ENCODE measurements around the gene LBHD2. TPM values are rescaled to one million over a fixed set of nuclear protein-coding genes. Genes with fewer than 3 reads are reported as not detected.

The LBHD2 gene
- total RNA-seq, 1 experiment from 2014 or later, result not detected

GRCh38 chr14:103074729-103075367 lies 9.2 kb upstream of the LBHD2 start:
- peaks cover 6% of the 10 kb centered on the region for H3K27me3 ChIP-seq (ENCODE audit: control insufficient read depth, insufficient read depth, low read length)
- H3K4me3 ChIP-seq (ENCODE audit: insufficient read depth, low read depth, low read length), result peak overlapping the region; percentile 64
- H3K36me3 ChIP-seq (replicated peaks; ENCODE audit: control insufficient read depth, insufficient read depth, low read length), result no peaks in the 10 kb centered on the region
- DNase-seq, result no peak

- Histone ChIP-seq H3K27me3 (ENCODE audit: control insufficient read depth, insufficient read depth, low read length) (peaks cover 11% of the 10 kb centered on the region), H3K36me3 (replicated peaks; ENCODE audit: control insufficient read depth, insufficient read depth, low read length) (no peaks in the 10 kb centered on the region), H3K4me3 (ENCODE audit: insufficient read depth, low read depth, low read length) (no peak overlapping the region)
- DNase-seq, result peak; percentile 93
Measured at GRCh38 chr14:103078420-103078749, 5.6 kb upstream of the LBHD2 start.

- Histone ChIP-seq H3K36me3 (replicated peaks; ENCODE audit: control insufficient read depth, insufficient read depth, low read length) (no peaks in the 10 kb centered on the region), H3K4me3 (ENCODE audit: insufficient read depth, low read depth, low read length) (no peak overlapping the region), H3K27me3 (ENCODE audit: control insufficient read depth, insufficient read depth, low read length) (peaks cover 14% of the 10 kb centered on the region)
- peak; percentile 18 for DNase-seq
Measured at GRCh38 chr14:103078860-103079587, 5.0 kb upstream of the LBHD2 start.

GRCh38 chr14:103081951-103082350 lies 2.1 kb upstream of the LBHD2 start:
- Histone ChIP-seq H3K36me3 (replicated peaks; ENCODE audit: control insufficient read depth, insufficient read depth, low read length) (no peaks in the 10 kb centered on the region), H3K27me3 (ENCODE audit: control insufficient read depth, insufficient read depth, low read length) (peaks cover 20% of the 10 kb centered on the region), H3K4me3 (ENCODE audit: insufficient read depth, low read depth, low read length) (no peak overlapping the region)
- peak; percentile 5 for DNase-seq

- peak; percentile 92 for DNase-seq
- Histone ChIP-seq H3K36me3 (replicated peaks; ENCODE audit: control insufficient read depth, insufficient read depth, low read length) (no peaks in the 10 kb centered on the region), H3K4me3 (ENCODE audit: insufficient read depth, low read depth, low read length) (no peak overlapping the region), H3K27me3 (ENCODE audit: control insufficient read depth, insufficient read depth, low read length) (peaks cover 20% of the 10 kb centered on the region)
Measured at GRCh38 chr14:103085106-103086091, 1.4 kb downstream of the LBHD2 start.

GRCh38 chr14:103086771-103087342 lies 2.8 kb downstream of the LBHD2 start:
- Histone ChIP-seq H3K4me3 (ENCODE audit: insufficient read depth, low read depth, low read length) (no peak overlapping the region), H3K27me3 (ENCODE audit: control insufficient read depth, insufficient read depth, low read length) (peaks cover 24% of the 10 kb centered on the region), H3K36me3 (replicated peaks; ENCODE audit: control insufficient read depth, insufficient read depth, low read length) (no peaks in the 10 kb centered on the region)
- peak; percentile 41 for DNase-seq

- DNase-seq, result peak; percentile 83
- H3K4me3 ChIP-seq (ENCODE audit: insufficient read depth, low read depth, low read length), result no peak overlapping the region
- peaks cover 24% of the 10 kb centered on the region for H3K27me3 ChIP-seq (ENCODE audit: control insufficient read depth, insufficient read depth, low read length)
- H3K36me3 ChIP-seq (replicated peaks; ENCODE audit: control insufficient read depth, insufficient read depth, low read length), result no peaks in the 10 kb centered on the region
Measured at GRCh38 chr14:103087343-103087835, 3.4 kb downstream of the LBHD2 start.

GRCh38 chr14:103088921-103089320 lies 4.9 kb downstream of the LBHD2 start:
- H3K27me3 ChIP-seq (ENCODE audit: control insufficient read depth, insufficient read depth, low read length), result peaks cover 19% of the 10 kb centered on the region
- H3K4me3 ChIP-seq (ENCODE audit: insufficient read depth, low read depth, low read length), result no peak overlapping the region
- no peaks in the 10 kb centered on the region for H3K36me3 ChIP-seq (replicated peaks; ENCODE audit: control insufficient read depth, insufficient read depth, low read length)
- no peak for DNase-seq

- H3K4me3 ChIP-seq (ENCODE audit: insufficient read depth, low read depth, low read length), result no peak overlapping the region
- no peaks in the 10 kb centered on the region for H3K36me3 ChIP-seq (replicated peaks; ENCODE audit: control insufficient read depth, insufficient read depth, low read length)
- no peak for DNase-seq
- peaks cover 12% of the 10 kb centered on the region for H3K27me3 ChIP-seq (ENCODE audit: control insufficient read depth, insufficient read depth, low read length)
Measured at GRCh38 chr14:103089386-103090335, 5.7 kb downstream of the LBHD2 start.

- DNase-seq, result no peak
- Histone ChIP-seq H3K27me3 (ENCODE audit: control insufficient read depth, insufficient read depth, low read length) (peaks cover 6% of the 10 kb centered on the region), H3K36me3 (replicated peaks; ENCODE audit: control insufficient read depth, insufficient read depth, low read length) (no peaks in the 10 kb centered on the region), H3K4me3 (ENCODE audit: insufficient read depth, low read depth, low read length) (peak overlapping the region; percentile 45; the same call in 1 of the 2 replicates)
Measured at GRCh38 chr14:103090481-103091020, 6.5 kb downstream of the LBHD2 start.

GRCh38 chr14:103091041-103091882 lies 7.3 kb downstream of the LBHD2 start:
- no peaks in the 10 kb centered on the region for H3K36me3 ChIP-seq (replicated peaks; ENCODE audit: control insufficient read depth, insufficient read depth, low read length)
- peak; percentile 96 for DNase-seq
- peak overlapping the region; percentile 45 for H3K4me3 ChIP-seq (ENCODE audit: insufficient read depth, low read depth, low read length)
- H3K27me3 ChIP-seq (ENCODE audit: control insufficient read depth, insufficient read depth, low read length), result peaks cover 6% of the 10 kb centered on the region

- peak overlapping the region; percentile 45 for H3K4me3 ChIP-seq (ENCODE audit: insufficient read depth, low read depth, low read length)
Measured at GRCh38 chr14:103091883-103092222, 7.8 kb downstream of the LBHD2 start.

More at GRCh38 chr14:103091883-103092222, 7.8 kb downstream of the LBHD2 start:
- no peaks in the 10 kb centered on the region for H3K36me3 ChIP-seq (replicated peaks; ENCODE audit: control insufficient read depth, insufficient read depth, low read length)
- DNase-seq, result no peak
- H3K27me3 ChIP-seq (ENCODE audit: control insufficient read depth, insufficient read depth, low read length), result peaks cover 6% of the 10 kb centered on the region
